Adrenal gland (tissue), 5 donors: ENCODE measurements around the gene ATP5IF1.

Experiments
- POLR2A ChIP-seq, 2 donors: fragments of 450-650 bp; IDR thresholded peaks; one replicate each; pipeline ENCODE4 v1.6.1; 2017; ENCODE audit warnings: antibody characterized with exemption in 2 of 2, mild to moderate bottlenecking in 2 of 2, moderate library complexity in 1 of 2
- TF ChIP-seq, protein P1 (sequence below), 6 experiments: fragments of 450-650 bp in 4 of 6; fragments of 200-600 bp in 2 of 6; sonication (generic) in 1 of 6; IDR thresholded peaks; 1 replicate in 5 of 6; 2 replicates in 1 of 6; pipeline versions ENCODE4 v1.5.1 to v1.8.0; 2016 to 2021; ENCODE audit warnings: antibody characterized with exemption in 6 of 6, mild to moderate bottlenecking in 2 of 6, moderate library complexity in 1 of 6
- donor health status: DM: no; HTN: no; CAD: no.

DNA sequence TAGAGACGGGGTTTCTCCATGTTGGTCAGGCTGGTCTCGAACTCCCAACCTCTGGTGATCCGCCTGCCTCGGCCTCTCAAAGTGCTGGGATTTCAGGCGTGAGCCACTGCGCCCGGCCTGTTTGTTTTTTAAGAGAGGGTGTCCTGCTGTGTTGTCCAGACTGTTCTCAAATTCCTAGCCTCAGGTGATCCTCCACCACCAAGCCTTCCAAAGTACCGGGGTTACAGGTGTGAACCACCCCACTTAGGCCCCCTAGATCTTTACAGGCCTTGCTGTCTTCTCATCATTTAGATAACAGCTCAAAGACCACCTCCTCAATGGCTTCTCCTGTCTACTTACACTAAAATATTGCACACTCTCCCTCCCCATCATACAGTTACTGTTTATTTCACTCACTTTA lies 29.7 kb downstream of the ATP5IF1 start:
- TF ChIP-seq, protein P1, sequence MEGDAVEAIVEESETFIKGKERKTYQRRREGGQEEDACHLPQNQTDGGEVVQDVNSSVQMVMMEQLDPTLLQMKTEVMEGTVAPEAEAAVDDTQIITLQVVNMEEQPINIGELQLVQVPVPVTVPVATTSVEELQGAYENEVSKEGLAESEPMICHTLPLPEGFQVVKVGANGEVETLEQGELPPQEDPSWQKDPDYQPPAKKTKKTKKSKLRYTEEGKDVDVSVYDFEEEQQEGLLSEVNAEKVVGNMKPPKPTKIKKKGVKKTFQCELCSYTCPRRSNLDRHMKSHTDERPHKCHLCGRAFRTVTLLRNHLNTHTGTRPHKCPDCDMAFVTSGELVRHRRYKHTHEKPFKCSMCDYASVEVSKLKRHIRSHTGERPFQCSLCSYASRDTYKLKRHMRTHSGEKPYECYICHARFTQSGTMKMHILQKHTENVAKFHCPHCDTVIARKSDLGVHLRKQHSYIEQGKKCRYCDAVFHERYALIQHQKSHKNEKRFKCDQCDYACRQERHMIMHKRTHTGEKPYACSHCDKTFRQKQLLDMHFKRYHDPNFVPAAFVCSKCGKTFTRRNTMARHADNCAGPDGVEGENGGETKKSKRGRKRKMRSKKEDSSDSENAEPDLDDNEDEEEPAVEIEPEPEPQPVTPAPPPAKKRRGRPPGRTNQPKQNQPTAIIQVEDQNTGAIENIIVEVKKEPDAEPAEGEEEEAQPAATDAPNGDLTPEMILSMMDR (IDR thresholded peaks at IDR 0.05), result no peak
- TF ChIP-seq POLR2A (IDR thresholded peaks at IDR 0.05), result no peak
